ENCODE data around the gene JAKMIP1.

Gene JAKMIP1

GRCh38 chr4:6013564-6013963 is 186.8 kb downstream of the JAKMIP1 start:
- no peak for TF ChIP-seq CTCF (IDR thresholded peaks at IDR 0.05; ENCODE audit: low read depth, low read length)
- no peak for DNase-seq (ENCODE audit: low read depth, low spot score)
- no peak overlapping the region for H3K4me3 ChIP-seq (ENCODE audit: low read depth, low read length)
- in situ Hi-C loops (cut with HindIII; ENCODE audit: low sequenced_read_pairs) = no loop called here

- no peak for DNase-seq (ENCODE audit: low read depth, low spot score)
- TF ChIP-seq CTCF (IDR thresholded peaks at IDR 0.05; ENCODE audit: low read depth, low read length) = no peak
- H3K4me3 ChIP-seq (ENCODE audit: low read depth, low read length) = no peak overlapping the region
- in situ Hi-C loops (cut with HindIII; ENCODE audit: low sequenced_read_pairs) = no loop called here
Observed at GRCh38 chr4:6012200-6012599, 188.1 kb downstream of the JAKMIP1 start.

GRCh38 chr4:6011686-6012085 is 188.7 kb downstream of the JAKMIP1 start:
- in situ Hi-C loops (cut with HindIII; ENCODE audit: low sequenced_read_pairs) = no loop called here
- no peak overlapping the region for H3K4me3 ChIP-seq (ENCODE audit: low read depth, low read length)
- DNase-seq (ENCODE audit: low read depth, low spot score) = no peak
- no peak for TF ChIP-seq CTCF (IDR thresholded peaks at IDR 0.05; ENCODE audit: low read depth, low read length)

GRCh38 chr4:6011271-6011671 is 189.1 kb downstream of the JAKMIP1 start:
- TF ChIP-seq CTCF (IDR thresholded peaks at IDR 0.05; ENCODE audit: low read depth, low read length) = no peak
- DNase-seq (ENCODE audit: low read depth, low spot score) = no peak
- H3K4me3 ChIP-seq (ENCODE audit: low read depth, low read length) = no peak overlapping the region
- in situ Hi-C loops (cut with HindIII; ENCODE audit: low sequenced_read_pairs) = no loop called here

GRCh38 chr4:6010789-6011188 is 189.6 kb downstream of the JAKMIP1 start:
- no peak overlapping the region for H3K4me3 ChIP-seq (ENCODE audit: low read depth, low read length)
- in situ Hi-C loops (cut with HindIII; ENCODE audit: low sequenced_read_pairs) = no loop called here
- no peak for TF ChIP-seq CTCF (IDR thresholded peaks at IDR 0.05; ENCODE audit: low read depth, low read length)
- DNase-seq (ENCODE audit: low read depth, low spot score) = no peak

GRCh38 chr4:6009452-6009851 is 190.9 kb downstream of the JAKMIP1 start:
- H3K4me3 ChIP-seq (ENCODE audit: low read depth, low read length) = no peak overlapping the region
- DNase-seq (ENCODE audit: low read depth, low spot score) = no peak
- TF ChIP-seq CTCF (IDR thresholded peaks at IDR 0.05; ENCODE audit: low read depth, low read length) = no peak
- in situ Hi-C loops (cut with HindIII; ENCODE audit: low sequenced_read_pairs) = no loop called here
